Activated naive CD4-positive, alpha-beta T cell treated with anti-CD3 and anti-CD28 coated beads, Interleukin-2, amount 10 ng/mL, durations not matched to agents 7 days and 5 days (primary cell): Measurements from ENCODE around the gene KCNG3.

ENCODE experiments used
- CTCF ChIA-PET: fragments of 350-600 bp; sonication (Branson Sonifier 250); formaldehyde crosslinking; loops from one replicate; lab custom pipeline; 2021; ENCODE audit warnings: antibody characterized with exemption; lab: Charles Lee
- DNase-seq: peaks from one replicate; pipeline ENCODE4 v3.0.0-alpha.2; 2020
- H3K27ac Mint-ChIP-seq: one replicate; pipeline ENCODE4 v1.8.0; 2021; ENCODE audit warnings: mild to moderate bottlenecking, moderate library complexity, mixed read lengths
- H3K27me3 Mint-ChIP-seq: one replicate; pipeline ENCODE4 v1.8.0; 2021; ENCODE audit warnings: mild to moderate bottlenecking, mixed read lengths
- H3K36me3 Mint-ChIP-seq: one replicate; pipeline ENCODE4 v1.8.0; 2021; ENCODE audit warnings: mixed read lengths
- H3K4me1 Mint-ChIP-seq: one replicate; pipeline ENCODE4 v1.8.0; 2021; ENCODE audit warnings: mixed read lengths
- H3K4me3 Mint-ChIP-seq: one replicate; pipeline ENCODE4 v1.8.0; 2021; ENCODE audit warnings: mild to moderate bottlenecking, moderate library complexity, mixed read lengths
- H3K9me3 Mint-ChIP-seq: one replicate; pipeline ENCODE4 v1.8.0; 2021; ENCODE audit warnings: mixed read lengths

The KCNG3 gene

DNA sequence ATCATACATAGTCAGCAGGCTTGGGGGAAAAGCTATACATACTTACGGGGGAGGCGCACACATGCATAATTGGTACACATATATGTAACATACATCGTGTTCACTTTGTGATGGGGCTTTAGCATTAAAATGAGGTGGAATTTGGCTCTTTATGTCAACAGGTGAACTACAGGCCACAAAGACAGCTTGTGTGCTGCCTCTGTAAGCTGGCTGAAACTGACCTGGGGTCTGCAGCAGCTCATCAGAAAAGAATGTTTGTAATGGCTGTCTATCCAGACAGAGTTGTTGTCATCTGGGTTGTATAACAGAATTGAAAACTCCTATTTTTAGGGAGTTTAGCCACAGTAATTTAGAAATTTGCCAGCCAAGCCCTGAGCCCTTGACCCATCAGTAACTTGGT, 4.7 kb upstream of the KCNG3 start:
- H3K9me3 Mint-ChIP-seq, result no peaks in the 10 kb centered on the region
- H3K4me1 Mint-ChIP-seq, result peaks cover 7% of the 10 kb centered on the region
- no peak overlapping the region for H3K27ac Mint-ChIP-seq
- DNase-seq, result no peak
- peaks cover 25% of the 10 kb centered on the region for H3K27me3 Mint-ChIP-seq
- no peaks in the 10 kb centered on the region for H3K36me3 Mint-ChIP-seq
- H3K4me3 Mint-ChIP-seq, result no peak overlapping the region
- CTCF ChIA-PET, result interaction anchor here (0.6 to 4.2 kb wide), 3 partner anchors 63 to 165 kb away, joined by 3 to 49 read pairs (median 7); no protein-coding TSS in a partner anchor

DNA sequence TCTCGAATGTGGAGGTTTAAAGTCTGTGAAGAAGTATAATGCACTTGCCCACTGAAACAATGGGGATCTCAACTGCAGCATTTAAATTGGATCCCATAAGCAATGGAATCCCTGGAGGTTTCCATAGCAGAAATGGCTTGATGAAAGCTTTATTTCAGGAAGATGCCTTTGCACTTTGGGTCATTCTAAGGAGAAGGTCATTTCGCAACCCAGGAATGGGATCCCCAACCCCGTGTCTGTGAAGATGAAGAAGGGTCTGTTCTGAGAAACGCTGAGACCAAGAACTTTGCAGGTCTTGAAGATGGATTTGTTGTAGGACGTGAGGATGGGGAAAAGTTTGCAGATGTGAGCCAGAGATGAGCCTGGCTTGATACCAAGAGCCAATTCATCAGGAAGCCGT, 1.8 kb upstream of the KCNG3 start:
- CTCF ChIA-PET, result interaction anchor here (1.1 to 4.2 kb wide), 7 partner anchors 9 to 315 kb away, joined by 3 to 49 read pairs (median 4); no protein-coding TSS in a partner anchor
- H3K9me3 Mint-ChIP-seq, result no peaks in the 10 kb centered on the region
- no peak overlapping the region for H3K27ac Mint-ChIP-seq
- peaks cover 43% of the 10 kb centered on the region for H3K27me3 Mint-ChIP-seq
- no peaks in the 10 kb centered on the region for H3K36me3 Mint-ChIP-seq
- peaks cover 14% of the 10 kb centered on the region for H3K4me1 Mint-ChIP-seq
- no peak overlapping the region for H3K4me3 Mint-ChIP-seq
- no peak for DNase-seq

DNA sequence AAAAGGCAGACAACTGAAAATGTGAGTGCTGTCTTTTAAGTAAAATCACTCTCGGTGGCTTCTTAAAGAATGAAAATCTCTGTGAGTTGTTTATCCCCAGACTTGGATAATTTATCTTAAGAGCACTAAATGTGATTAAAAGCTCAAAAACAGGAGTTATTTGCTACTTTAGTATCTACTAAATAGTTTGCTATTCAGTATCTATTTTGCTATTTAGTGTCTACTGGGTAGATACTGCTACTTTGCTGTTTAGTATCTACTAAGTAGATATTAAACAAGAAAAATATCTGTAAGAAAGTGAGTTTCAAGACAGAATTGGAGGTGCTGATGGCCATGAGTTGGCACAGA, 1.4 kb upstream of the KCNG3 start:
- H3K27me3 Mint-ChIP-seq, result peaks cover 43% of the 10 kb centered on the region

DNA sequence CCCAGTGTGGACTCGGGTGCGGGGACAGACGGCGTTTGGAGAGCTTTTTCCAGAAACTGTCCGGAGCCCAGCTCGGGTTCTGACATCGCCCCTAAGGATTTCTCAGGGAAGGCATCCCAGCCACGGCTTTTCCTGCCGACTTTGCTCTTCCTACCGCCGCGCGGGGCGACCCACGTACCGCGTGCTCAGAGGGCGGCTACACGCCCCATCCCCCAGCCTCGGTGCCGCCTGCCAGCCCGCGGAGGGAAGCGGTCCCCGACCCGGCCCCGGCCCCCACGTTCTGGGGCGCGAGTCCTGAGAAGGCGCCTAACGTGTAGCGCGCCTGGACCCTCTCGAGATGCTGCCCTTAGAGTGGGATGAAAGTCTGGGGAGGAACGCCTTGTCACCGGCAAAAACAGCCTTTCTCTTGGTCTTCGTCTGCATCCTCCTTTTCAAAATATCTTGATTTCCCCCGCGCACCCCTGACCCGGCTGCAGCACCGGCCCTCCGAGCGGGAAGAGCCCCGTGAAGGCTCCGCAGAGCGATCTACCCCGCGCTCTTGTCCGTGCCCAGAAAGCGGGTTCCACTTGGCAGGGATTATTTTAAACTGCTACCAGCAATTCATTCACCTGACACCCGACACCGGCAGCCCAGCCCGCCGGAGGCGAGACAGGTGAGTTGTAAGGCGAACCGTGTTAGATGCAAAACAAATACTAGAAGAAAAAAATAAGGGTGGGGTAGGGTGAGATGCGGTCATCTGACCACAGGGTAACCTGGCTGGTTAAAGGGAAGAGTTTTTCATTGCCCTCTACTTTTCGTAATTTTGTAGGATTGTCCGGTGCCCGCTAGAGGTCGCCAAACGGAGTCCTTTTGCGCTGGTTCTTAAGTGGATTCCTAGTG, 812 bp upstream of the KCNG3 start:
- peak overlapping the region; percentile 11 for H3K27ac Mint-ChIP-seq
- DNase-seq, result peak; percentile 84
- no peaks in the 10 kb centered on the region for H3K9me3 Mint-ChIP-seq
- peaks cover 14% of the 10 kb centered on the region for H3K4me1 Mint-ChIP-seq
- peak overlapping the region; percentile 91 for H3K4me3 Mint-ChIP-seq
- CTCF ChIA-PET, result interaction anchor here (1.1 to 4.2 kb wide), 7 partner anchors 8 to 316 kb away, joined by 3 to 49 read pairs (median 4); no protein-coding TSS in a partner anchor
- no peaks in the 10 kb centered on the region for H3K36me3 Mint-ChIP-seq
- peaks cover 47% of the 10 kb centered on the region for H3K27me3 Mint-ChIP-seq

More for the DNA sequence above, 1.4 kb upstream of the KCNG3 start:
- Mint-ChIP-seq H3K36me3 (no peaks in the 10 kb centered on the region), H3K4me3 (peak overlapping the region; percentile 91), H3K27ac (no peak overlapping the region), H3K4me1 (peaks cover 14% of the 10 kb centered on the region), H3K9me3 (no peaks in the 10 kb centered on the region)
- DNase-seq, result no peak
- CTCF ChIA-PET, result interaction anchor here (1.1 to 4.2 kb wide), 6 partner anchors 9 to 315 kb away, joined by 3 to 49 read pairs (median 4); no protein-coding TSS in a partner anchor

DNA sequence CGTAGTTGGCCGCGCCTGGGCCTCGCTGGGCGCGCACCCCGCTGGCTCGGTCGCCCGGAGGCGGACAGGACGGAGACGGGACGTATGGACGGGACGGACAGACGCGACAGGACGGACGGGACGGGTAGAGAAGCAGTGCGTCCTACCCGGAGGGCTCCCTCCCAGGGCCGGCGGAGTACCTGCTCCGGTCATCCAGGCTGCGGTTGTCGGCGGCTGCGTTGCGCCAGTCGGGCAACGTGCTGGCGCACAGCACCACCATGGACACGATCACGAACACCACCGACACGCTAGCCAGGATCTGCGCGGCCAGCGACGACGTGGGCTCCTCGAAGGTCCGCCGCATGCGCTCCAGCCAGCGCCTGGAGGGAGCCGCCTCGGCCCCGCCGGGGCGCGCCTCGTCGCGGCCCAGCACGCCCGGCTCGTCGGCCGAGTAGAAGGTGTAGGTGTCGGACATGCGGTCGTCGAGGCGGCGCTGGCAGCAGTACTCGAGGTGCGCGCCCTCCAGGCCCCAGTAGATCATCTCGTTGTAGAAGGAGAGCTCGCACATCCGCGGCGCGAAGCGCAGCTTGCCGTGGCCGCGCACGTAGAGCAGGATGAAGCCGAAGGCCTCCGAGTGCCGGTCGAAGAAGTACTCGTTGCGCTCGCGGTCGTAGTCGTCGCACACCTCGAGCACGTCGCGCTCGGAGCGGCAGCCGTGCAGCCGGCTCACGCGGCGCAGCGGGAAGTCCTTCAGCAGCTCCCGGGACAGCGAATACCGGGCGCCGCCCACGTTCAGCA, 903 bp downstream of the KCNG3 start:
- Mint-ChIP-seq H3K4me3 (peak overlapping the region; percentile 65), H3K36me3 (no peaks in the 10 kb centered on the region), H3K9me3 (no peaks in the 10 kb centered on the region), H3K27me3 (peaks cover 51% of the 10 kb centered on the region), H3K4me1 (peaks cover 14% of the 10 kb centered on the region), H3K27ac (no peak overlapping the region)
- peak; percentile 64 for DNase-seq
- CTCF ChIA-PET, result interaction anchor here (0.9 to 1.8 kb wide), 2 partner anchors 170 to 172 kb away, joined by 3 to 4 read pairs; no protein-coding TSS in a partner anchor

- peaks cover 24% of the 10 kb centered on the region for H3K27me3 Mint-ChIP-seq
Observed at GRCh38 chr2:42488297-42488696, 5.5 kb downstream of the KCNG3 start.

GRCh38 chr2:42486145-42486906, 7.5 kb downstream of the KCNG3 start:
- Mint-ChIP-seq H3K4me1 (no peaks in the 10 kb centered on the region), H3K36me3 (no peaks in the 10 kb centered on the region), H3K27me3 (peaks cover 7% of the 10 kb centered on the region), H3K9me3 (no peaks in the 10 kb centered on the region), H3K27ac (no peak overlapping the region), H3K4me3 (no peak overlapping the region)
- CTCF ChIA-PET, result interaction anchor here (1.1 kb wide), 1 partner anchor 9 kb away, joined by 6 read pairs; no protein-coding TSS in a partner anchor
- DNase-seq, result no peak

More at GRCh38 chr2:42488297-42488696, 5.5 kb downstream of the KCNG3 start:
- CTCF ChIA-PET, result interaction anchor here (1.3 kb wide), 1 partner anchor 176 kb away, joined by 3 read pairs; no protein-coding TSS in a partner anchor
- peaks cover 7% of the 10 kb centered on the region for H3K4me1 Mint-ChIP-seq
- no peak overlapping the region for H3K27ac Mint-ChIP-seq
- no peak for DNase-seq
- H3K4me3 Mint-ChIP-seq, result no peak overlapping the region
- no peaks in the 10 kb centered on the region for H3K36me3 Mint-ChIP-seq
- H3K9me3 Mint-ChIP-seq, result no peaks in the 10 kb centered on the region

DNA sequence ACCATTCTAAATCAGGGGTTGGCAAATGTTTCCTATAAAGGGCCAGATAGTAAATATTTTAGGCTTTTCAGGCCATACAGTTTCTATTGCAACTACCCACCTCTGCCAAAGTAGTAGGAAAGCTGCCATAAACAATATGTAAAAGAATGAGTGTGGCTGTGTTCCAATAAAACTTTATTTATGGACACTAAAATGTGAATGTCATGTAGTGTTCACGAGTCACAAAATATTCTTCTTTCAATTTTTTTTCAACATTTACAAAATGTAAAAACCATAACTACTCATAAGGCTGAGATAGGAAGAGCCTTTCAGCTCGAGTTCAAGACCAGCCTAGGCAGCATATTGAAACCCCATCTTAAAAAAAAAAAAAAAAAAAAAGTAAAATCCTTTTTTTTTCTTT, 13.4 kb downstream of the KCNG3 start:
- CTCF ChIA-PET, result no interaction called here
- Mint-ChIP-seq H3K36me3 (no peaks in the 10 kb centered on the region), H3K27ac (no peak overlapping the region), H3K4me3 (no peak overlapping the region), H3K4me1 (no peaks in the 10 kb centered on the region), H3K9me3 (no peaks in the 10 kb centered on the region), H3K27me3 (no peaks in the 10 kb centered on the region)
- DNase-seq, result no peak

DNA sequence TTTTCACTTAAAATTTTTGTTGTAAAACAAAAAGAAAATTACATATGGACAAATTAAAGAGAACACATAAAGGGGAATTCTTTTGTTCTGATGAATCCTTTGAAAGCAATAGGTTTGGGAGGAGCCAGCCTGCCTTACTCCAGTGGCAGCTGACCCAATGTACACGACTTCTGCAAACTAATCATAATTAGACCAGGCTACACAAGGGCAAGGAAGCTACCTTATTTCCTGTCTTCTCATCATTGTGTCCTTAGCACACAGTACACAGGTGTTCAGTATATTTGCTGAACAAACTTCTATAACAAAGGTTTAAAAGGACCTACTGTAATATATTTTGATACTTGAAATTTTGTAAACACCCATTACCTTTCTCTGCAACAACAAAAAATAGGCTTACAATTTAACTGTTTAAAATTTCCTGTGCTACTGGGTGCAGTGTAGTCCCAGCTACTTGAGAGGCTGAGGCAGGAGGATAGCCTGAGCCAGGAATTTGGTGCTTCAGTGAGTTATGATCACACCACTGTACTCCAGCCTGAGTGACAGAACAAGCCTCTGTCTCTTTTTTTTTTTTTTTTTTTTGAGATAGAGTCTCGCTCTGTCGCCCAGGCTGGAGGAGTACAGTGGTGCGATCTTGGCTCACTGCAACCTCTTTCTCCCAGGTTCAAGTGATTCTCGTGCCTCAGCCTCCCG, 18.9 kb downstream of the KCNG3 start:
- Mint-ChIP-seq H3K27me3 (peaks cover 5% of the 10 kb centered on the region), H3K27ac (no peak overlapping the region), H3K9me3 (no peaks in the 10 kb centered on the region), H3K36me3 (no peaks in the 10 kb centered on the region), H3K4me1 (no peaks in the 10 kb centered on the region), H3K4me3 (no peak overlapping the region)
- CTCF ChIA-PET, result interaction anchor here (0.7 kb wide), 1 partner anchor 159 kb away, joined by 3 read pairs; no protein-coding TSS in a partner anchor
- DNase-seq, result no peak

GRCh38 chr2:42470706-42471105, 23.1 kb downstream of the KCNG3 start:
- Mint-ChIP-seq H3K4me3 (no peak overlapping the region), H3K36me3 (no peaks in the 10 kb centered on the region), H3K4me1 (no peaks in the 10 kb centered on the region), H3K9me3 (no peaks in the 10 kb centered on the region), H3K27ac (no peak overlapping the region), H3K27me3 (peaks cover 5% of the 10 kb centered on the region)
- no peak for DNase-seq
- CTCF ChIA-PET, result no interaction called here

- Mint-ChIP-seq H3K4me1 (no peaks in the 10 kb centered on the region), H3K36me3 (no peaks in the 10 kb centered on the region), H3K4me3 (no peak overlapping the region), H3K27me3 (peaks cover 3% of the 10 kb centered on the region), H3K27ac (no peak overlapping the region), H3K9me3 (no peaks in the 10 kb centered on the region)
- CTCF ChIA-PET, result no interaction called here
- no peak for DNase-seq
Observed at GRCh38 chr2:42464631-42465030, 29.2 kb downstream of the KCNG3 start.

DNA sequence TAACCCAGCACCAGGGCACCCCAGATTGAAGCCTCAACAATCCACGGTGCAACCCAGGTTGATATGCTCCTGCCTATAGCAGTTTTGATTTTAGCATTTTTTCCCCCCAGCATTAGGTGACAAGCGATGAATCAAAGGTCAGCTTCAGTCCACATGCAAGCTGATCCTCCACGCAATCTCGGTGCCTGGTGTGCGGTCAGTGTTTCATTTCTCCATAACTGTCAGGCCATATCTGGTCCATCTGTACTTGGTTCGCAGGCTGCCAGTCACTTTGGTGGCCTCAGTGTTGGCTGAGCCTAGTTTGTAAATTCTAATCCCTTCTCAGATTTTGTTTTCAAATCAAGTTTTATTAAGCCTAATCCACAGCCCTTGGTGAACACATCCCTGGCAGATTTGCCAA, 30.2 kb downstream of the KCNG3 start:
- DNase-seq, result no peak
- Mint-ChIP-seq H3K4me1 (no peaks in the 10 kb centered on the region), H3K4me3 (no peak overlapping the region), H3K9me3 (no peaks in the 10 kb centered on the region), H3K27me3 (peaks cover 8% of the 10 kb centered on the region), H3K36me3 (no peaks in the 10 kb centered on the region), H3K27ac (no peak overlapping the region)
- CTCF ChIA-PET, result no interaction called here

GRCh38 chr2:42459296-42459695, 34.5 kb downstream of the KCNG3 start:
- CTCF ChIA-PET, result no interaction called here
- Mint-ChIP-seq H3K27me3 (peaks cover 12% of the 10 kb centered on the region), H3K36me3 (no peaks in the 10 kb centered on the region), H3K9me3 (no peaks in the 10 kb centered on the region), H3K4me3 (no peak overlapping the region), H3K4me1 (no peaks in the 10 kb centered on the region), H3K27ac (no peak overlapping the region)
- no peak for DNase-seq
